Measurements from ENCODE around the gene CDK14. TPM values are rescaled to one million over a fixed set of nuclear protein-coding genes. Genes with fewer than 3 reads are reported as not detected.

CDK14 gene
- total and polyA plus RNA-seq, 2 donors (not counting 1 experiment from before 2014, with no cell fraction given): 42.1 to 167 TPM

DNA sequence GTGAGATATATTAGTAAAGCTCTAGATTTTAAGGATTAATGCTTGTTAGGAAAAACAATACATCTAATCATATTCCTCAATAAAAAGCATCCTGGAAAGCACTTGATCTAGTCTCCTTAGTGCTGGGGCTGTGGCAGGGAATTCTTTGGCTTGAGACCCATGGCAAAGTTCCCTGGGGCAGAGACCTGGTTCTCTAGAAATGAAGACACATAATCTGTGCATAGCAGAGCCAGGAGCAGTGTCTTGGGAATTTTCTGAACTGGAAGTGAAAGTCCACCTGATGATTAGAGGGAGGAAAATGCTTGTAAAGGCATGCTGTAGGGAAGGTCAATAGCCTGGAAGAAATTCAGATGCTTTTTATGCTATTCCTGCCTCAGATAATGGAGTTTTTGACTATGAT is 247.4 kb downstream of the CDK14 start:
- no peak overlapping the region for H3K27ac Mint-ChIP-seq
- Histone ChIP-seq H3K4me3 (ENCODE audit: control extremely low read depth in 1 of 5, extremely low read depth in 1 of 5, insufficient read depth in 1 of 5, low read depth in 2 of 5, low read length in 4 of 5) (no peak overlapping the region), H3K4me1 (ENCODE audit: control insufficient read depth in 2 of 2, insufficient read depth in 2 of 2, low read length in 2 of 2) (peaks cover 5 to 15% of the 10 kb centered on the region in 2 donors), H3K36me3 (replicated peaks in 1 of 2; ENCODE audit: control extremely low read depth in 1 of 2, control insufficient read depth in 1 of 2, extremely low read depth in 1 of 2, insufficient read depth in 2 of 2, low read length in 1 of 2) (no peaks in the 10 kb centered on the region), H2AFZ (ENCODE audit: insufficient read depth, low read depth, low read length, poor library complexity, severe bottlenecking) (no peak overlapping the region), H3K9me3 (ENCODE audit: control extremely low read depth in 1 of 3, control insufficient read depth in 2 of 3, insufficient read depth in 1 of 3, low read length in 2 of 3) (peaks cover 0 to 4% (median 4%) of the 10 kb centered on the region in 3 donors), H3K9ac (ENCODE audit: low read length) (no peak overlapping the region), H3K79me2 (ENCODE audit: control insufficient read depth, insufficient read depth, low read length) (peaks cover 48% of the 10 kb centered on the region), H4K20me1 (ENCODE audit: control insufficient read depth, insufficient read depth, low read length, poor library complexity, severe bottlenecking) (peaks cover 33% of the 10 kb centered on the region), H3K27ac (ENCODE audit: low read length in 2 of 2) (no peak overlapping the region), H3K27me3 (replicated peaks in 1 of 4; ENCODE audit: control extremely low read depth in 1 of 4, control insufficient read depth in 3 of 4, insufficient read depth in 4 of 4, low read length in 3 of 4) (no peaks in the 10 kb centered on the region), H3K4me2 (replicated peaks; ENCODE audit: low read depth, low read length, poor library complexity, severe bottlenecking) (no peak overlapping the region)
- no peaks in the 10 kb centered on the region for H3K9me3 Mint-ChIP-seq (ENCODE audit: insufficient read depth)
- no peak overlapping the region for H3K4me3 Mint-ChIP-seq
- intact Hi-C loops (cut with micrococcal nuclease): loop anchor here (5.0 kb wide), 1 partner anchor 41 kb away; no protein-coding TSS in a partner anchor
- peaks cover 56% of the 10 kb centered on the region for H3K4me1 Mint-ChIP-seq
- POLR2A ChIA-PET: no interaction called here
- DNase-seq (no peak), ATAC-seq (ENCODE audit: low read depth) (no peak)
- TF ChIP-seq EZH2 (IDR thresholded peaks at IDR 0.05; ENCODE audit: borderline replicate concordance, insufficient read depth, low read depth, low read length, poor library complexity, severe bottlenecking): no peak
- no peak for TF ChIP-seq CTCF (IDR thresholded peaks at IDR 0.05)
- no peaks in the 10 kb centered on the region for H3K27me3 Mint-ChIP-seq
- CTCF ChIA-PET: interaction anchor here (2.5 kb wide), 1 partner anchor 135 kb away, joined by 6 read pairs; no protein-coding TSS in a partner anchor

GRCh38 chr7:90844421-90844820 is 248.3 kb downstream of the CDK14 start:
- Mint-ChIP-seq H3K9me3 (ENCODE audit: insufficient read depth) (no peaks in the 10 kb centered on the region), H3K27ac (no peak overlapping the region)
- no peak for ATAC-seq (ENCODE audit: low read depth)

More at GRCh38 chr7:90844421-90844820, 248.3 kb downstream of the CDK14 start:
- Histone ChIP-seq H3K9ac (ENCODE audit: low read length) (no peak overlapping the region), H2AFZ (ENCODE audit: insufficient read depth, low read depth, low read length, poor library complexity, severe bottlenecking) (no peak overlapping the region), H3K4me3 (ENCODE audit: control extremely low read depth in 1 of 5, extremely low read depth in 1 of 5, insufficient read depth in 1 of 5, low read depth in 2 of 5, low read length in 4 of 5) (no peak overlapping the region), H3K79me2 (ENCODE audit: control insufficient read depth, insufficient read depth, low read length) (peaks cover 58% of the 10 kb centered on the region), H3K36me3 (replicated peaks in 1 of 2; ENCODE audit: control extremely low read depth in 1 of 2, control insufficient read depth in 1 of 2, extremely low read depth in 1 of 2, insufficient read depth in 2 of 2, low read length in 1 of 2) (no peaks in the 10 kb centered on the region), H3K4me2 (replicated peaks; ENCODE audit: low read depth, low read length, poor library complexity, severe bottlenecking) (no peak overlapping the region), H3K27ac (ENCODE audit: low read length in 2 of 2) (no peak overlapping the region), H4K20me1 (ENCODE audit: control insufficient read depth, insufficient read depth, low read length, poor library complexity, severe bottlenecking) (peaks cover 36% of the 10 kb centered on the region), H3K9me3 (ENCODE audit: control extremely low read depth in 1 of 3, control insufficient read depth in 2 of 3, insufficient read depth in 1 of 3, low read length in 2 of 3) (no peaks in the 10 kb centered on the region), H3K27me3 (replicated peaks in 1 of 4; ENCODE audit: control extremely low read depth in 1 of 4, control insufficient read depth in 3 of 4, insufficient read depth in 4 of 4, low read length in 3 of 4) (no peaks in the 10 kb centered on the region), H3K4me1 (ENCODE audit: control insufficient read depth in 2 of 2, insufficient read depth in 2 of 2, low read length in 2 of 2) (peaks cover 5 to 15% of the 10 kb centered on the region in 2 donors)
- intact Hi-C loops (cut with micrococcal nuclease): loop anchor here (5.0 kb wide), 1 partner anchor 42 kb away; no protein-coding TSS in a partner anchor
- DNase-seq: no peak
- peaks cover 49% of the 10 kb centered on the region for H3K4me1 Mint-ChIP-seq
- ChIA-PET POLR2A (no interaction called here), CTCF (interaction anchor here (2.5 kb wide), 1 partner anchor 136 kb away, joined by 6 read pairs; no protein-coding TSS in a partner anchor)
- WGBS (ENCODE audit: insufficient coverage): no CpG with 5 or more reads among the region's 1 CpG
- no peak overlapping the region for H3K4me3 Mint-ChIP-seq
- TF ChIP-seq EZH2 (IDR thresholded peaks at IDR 0.05; ENCODE audit: borderline replicate concordance, insufficient read depth, low read depth, low read length, poor library complexity, severe bottlenecking) (no peak), CTCF (IDR thresholded peaks at IDR 0.05) (no peak)
- H3K27me3 Mint-ChIP-seq: no peaks in the 10 kb centered on the region
